H1 (cell line): ENCODE measurements around the gene MEX3C. TPM values are rescaled to one million over a fixed set of nuclear protein-coding genes. Genes with fewer than 3 reads are reported as not detected.

Experiments
- CTCF ChIA-PET: fragments of 300-600 bp; sonication (Branson Sonifier 250); formaldehyde crosslinking; loops from one replicate; lab custom pipeline; 2021; ENCODE audit not compliant: partially characterized antibody; lab: Charles Lee
- POLR2A ChIA-PET: fragments of 300-600 bp; sonication (Branson Sonifier 250); formaldehyde crosslinking; loops from one replicate; lab custom pipeline; 2021; ENCODE audit warnings: inconsistent platforms; ENCODE audit not compliant: partially characterized antibody; lab: Charles Lee
- DNase-seq, 2 experiments: peaks; one replicate each; pipeline versions ENCODE4 v3.0.0 to v3.0.0-alpha.2; 2010 to 2022; ENCODE audit warnings: low spot score in 2 of 2, low read depth in 1 of 2, mixed read lengths in 1 of 2
- FAIRE-seq: peaks from 2 replicates; lab custom pipeline; 2011; peaks lifted over from hg19 to GRCh38; lab: Jason Lieb, UNC
- H2AFZ ChIP-seq: 2 replicates; pipeline ENCODE4 v1.8.1; 2012; ENCODE audit warnings: low read length, inconsistent platforms
- H2AK5ac ChIP-seq: 2 replicates; pipeline ENCODE4 v1.6.1; 2013; ENCODE audit warnings: low read depth, low read length
- H2BK120ac ChIP-seq: replicated peaks from 2 replicates; pipeline ENCODE3; 2013; ENCODE audit warnings: low read depth, low read length, inconsistent platforms
- H2BK12ac ChIP-seq: 2 replicates; pipeline ENCODE4 v1.6.1; 2013; ENCODE audit warnings: low read depth, low read length
- H2BK15ac ChIP-seq: 2 replicates; pipeline ENCODE4 v1.6.1; 2013; ENCODE audit warnings: low read length
- H2BK20ac ChIP-seq: 2 replicates; pipeline ENCODE4 v1.6.1; 2013; ENCODE audit warnings: low read length
- H2BK5ac ChIP-seq: 2 replicates; pipeline ENCODE4 v1.6.1; 2013; ENCODE audit warnings: low read depth, low read length
- H3K14ac ChIP-seq: 2 replicates; pipeline ENCODE4 v1.6.1; 2013; ENCODE audit warnings: inconsistent platforms; ENCODE audit not compliant: insufficient read length
- H3K18ac ChIP-seq: 2 replicates; pipeline ENCODE4 v1.6.1; 2013; ENCODE audit warnings: low read length; ENCODE audit errors: extremely low read depth
- H3K23ac ChIP-seq: 2 replicates; pipeline ENCODE4 v1.6.1; 2013; ENCODE audit warnings: inconsistent platforms; ENCODE audit not compliant: insufficient read length
- H3K23me2 ChIP-seq: 2 replicates; pipeline ENCODE4 v1.6.1; 2013; ENCODE audit warnings: low read depth, low read length
- H3K27ac ChIP-seq: 2 replicates; pipeline ENCODE4 v1.6.1; 2011; ENCODE audit warnings: low read depth, low read length, inconsistent platforms
- H3K27me3 ChIP-seq, 4 experiments: replicated peaks in 1 of 4; 1 replicate in 1 of 4; 2 replicates in 3 of 4; pipeline versions ENCODE4 v1.6.1 to v1.8.1; 2011 to 2013; ENCODE audit warnings: low read length in 3 of 4, mild to moderate bottlenecking in 3 of 4, inconsistent platforms in 2 of 4, mixed read lengths in 2 of 4, moderate library complexity in 1 of 4; ENCODE audit not compliant: control insufficient read depth in 3 of 4, insufficient read depth in 3 of 4; ENCODE audit errors: extremely low read depth in 1 of 4
- H3K36me3 ChIP-seq, 4 experiments: 2 replicates each; pipeline versions ENCODE4 v1.6.1 to v1.8.1; 2011 to 2013; ENCODE audit warnings: mild to moderate bottlenecking in 4 of 4, low read length in 3 of 4, moderate library complexity in 2 of 4, control low read depth in 1 of 4, inconsistent platforms in 1 of 4; ENCODE audit not compliant: insufficient read depth in 4 of 4, control insufficient read depth in 2 of 4
- H3K4ac ChIP-seq: replicated peaks from 2 replicates; pipeline ENCODE3; 2013; ENCODE audit warnings: low read length, low read depth, mixed read lengths, inconsistent platforms; ENCODE audit not compliant: insufficient read length
- H3K4me1 ChIP-seq, 4 experiments: replicated peaks in 1 of 4; 1 replicate in 1 of 4; 2 replicates in 3 of 4; pipeline versions ENCODE4 v1.6.1 to v1.8.1; 2011 to 2013; ENCODE audit warnings: low read length in 3 of 4, inconsistent platforms in 2 of 4, mixed read lengths in 1 of 4; ENCODE audit not compliant: insufficient read depth in 4 of 4, control insufficient read depth in 3 of 4
- H3K4me2 ChIP-seq, 2 experiments: 2 replicates each; pipeline versions ENCODE4 v1.6.1 to v1.8.1; 2011 to 2013; ENCODE audit warnings: low read depth in 2 of 2, low read length in 2 of 2, control low read depth in 1 of 2, inconsistent platforms in 1 of 2, mild to moderate bottlenecking in 1 of 2; ENCODE audit not compliant: insufficient read depth in 1 of 2
- H3K4me3 ChIP-seq, 4 experiments: fragments of 200-600, 300-600 bp in 1 of 4; sonication (generic), shearing (Covaris generic), sonication (Bioruptor Twin) in 1 of 4; 2 replicates each; pipeline versions ENCODE4 v1.5.1 to v1.8.1; 2011 to 2016; ENCODE audit warnings: low read length in 4 of 4, low read depth in 3 of 4, control low read depth in 2 of 4, inconsistent platforms in 2 of 4, mild to moderate bottlenecking in 2 of 4, mixed read lengths in 1 of 4, moderate library complexity in 1 of 4; ENCODE audit not compliant: insufficient read depth in 2 of 4; ENCODE audit errors: extremely low read depth in 1 of 4
- H3K56ac ChIP-seq: replicated peaks from 2 replicates; pipeline ENCODE3; 2013; ENCODE audit warnings: low read depth, mild to moderate bottlenecking, mixed read lengths, low read length, inconsistent platforms; ENCODE audit not compliant: insufficient read length
- H3K79me1 ChIP-seq: 2 replicates; pipeline ENCODE4 v1.6.1; 2013; ENCODE audit warnings: low read depth, low read length, control low read depth
- H3K79me2 ChIP-seq, 2 experiments: 2 replicates each; pipeline versions ENCODE4 v1.6.1 to v1.8.1; 2012 to 2013; ENCODE audit warnings: low read length in 2 of 2, mild to moderate bottlenecking in 2 of 2, inconsistent platforms in 1 of 2; ENCODE audit not compliant: insufficient read depth in 2 of 2, control insufficient read depth in 1 of 2
- H3K9ac ChIP-seq, 4 experiments: replicated peaks in 1 of 4; 1 replicate in 1 of 4; 2 replicates in 3 of 4; pipeline versions ENCODE4 v1.6.1 to v1.8.1; 2011 to 2013; ENCODE audit warnings: low read depth in 3 of 4, low read length in 3 of 4, control low read depth in 2 of 4, mild to moderate bottlenecking in 2 of 4, moderate library complexity in 2 of 4, inconsistent platforms in 1 of 4; ENCODE audit errors: extremely low read depth in 1 of 4
- H3K9me3 ChIP-seq, 2 experiments: 2 replicates each; pipeline versions ENCODE4 v1.6.1 to v1.8.1; 2012 to 2013; ENCODE audit warnings: mild to moderate bottlenecking in 2 of 2, moderate library complexity in 2 of 2, control low read depth in 1 of 2, inconsistent platforms in 1 of 2, low read depth in 1 of 2, low read length in 1 of 2, mixed read lengths in 1 of 2; ENCODE audit not compliant: insufficient read depth in 2 of 2
- H4K20me1 ChIP-seq, 2 experiments: replicated peaks in 1 of 2; 2 replicates each; pipeline versions ENCODE3 to v1.8.1; 2011 to 2013; ENCODE audit warnings: inconsistent platforms in 2 of 2, low read length in 2 of 2, mild to moderate bottlenecking in 1 of 2; ENCODE audit not compliant: insufficient read depth in 2 of 2, control insufficient read depth in 1 of 2
- H4K5ac ChIP-seq: 2 replicates; pipeline ENCODE4 v1.6.1; 2013; ENCODE audit warnings: low read length, low read depth, mixed read lengths, inconsistent platforms; ENCODE audit not compliant: insufficient read length
- H4K8ac ChIP-seq: 2 replicates; pipeline ENCODE4 v1.8.0; 2013; ENCODE audit warnings: mild to moderate bottlenecking, moderate library complexity, low read length, inconsistent platforms; ENCODE audit not compliant: insufficient read depth; ENCODE audit errors: extremely low read depth
- H4K91ac ChIP-seq: replicated peaks from 2 replicates; pipeline ENCODE3; 2013; ENCODE audit warnings: low read length, mixed read lengths, inconsistent platforms; ENCODE audit not compliant: insufficient read length
- ASH2L ChIP-seq: fragments of 200-600, 300-600 bp; sonication (generic); IDR thresholded peaks from one replicate; pipeline ENCODE4 v1.7.1; 2017; ENCODE audit warnings: low read length
- BACH1 ChIP-seq: IDR thresholded peaks from 2 replicates; pipeline ENCODE4 v1.6.1; 2012; ENCODE audit warnings: low read length, improper control_type of control experiment
- CEBPB ChIP-seq: IDR thresholded peaks from 2 replicates; pipeline ENCODE4 v1.6.1; 2012; ENCODE audit warnings: low read depth, low read length
- EZH2 ChIP-seq: fragments of 200-600 bp; sonication (generic); IDR thresholded peaks from 2 replicates; pipeline ENCODE4 v1.7.1; 2012; ENCODE audit warnings: low read depth, mild to moderate bottlenecking, moderate library complexity, low read length, inconsistent platforms; ENCODE audit not compliant: severe bottlenecking
- GTF2F1 ChIP-seq: IDR thresholded peaks from 2 replicates; pipeline ENCODE4 v1.6.1; 2012; ENCODE audit warnings: low read depth, low read length, improper control_type of control experiment, borderline replicate concordance
- KDM4A ChIP-seq: IDR thresholded peaks from one replicate; pipeline ENCODE4 v1.7.1; 2012; ENCODE audit warnings: low read depth, mild to moderate bottlenecking, moderate library complexity, low read length, inconsistent platforms; ENCODE audit not compliant: severe bottlenecking
- KDM5A ChIP-seq: fragments of 200-600 bp; IDR thresholded peaks from 2 replicates; pipeline ENCODE4 v1.7.1; 2012; ENCODE audit warnings: mild to moderate bottlenecking, low read length, inconsistent platforms, mixed read lengths
- MAFK ChIP-seq: IDR thresholded peaks from 2 replicates; pipeline ENCODE4 v1.6.1; 2012; ENCODE audit warnings: low read depth, mild to moderate bottlenecking, improper control_type of control experiment, low read length
- PHF8 ChIP-seq: fragments of 200-600 bp; sonication (generic); conservative IDR thresholded peaks from 2 replicates; pipeline ENCODE4 v1.7.1; 2012; ENCODE audit warnings: low read depth, mild to moderate bottlenecking, inconsistent platforms, low read length, moderate library complexity
- POLR2A ChIP-seq, 2 experiments: IDR thresholded peaks; 1 replicate in 1 of 2; 2 replicates in 1 of 2; pipeline ENCODE4 v1.6.1; 2011; ENCODE audit warnings: low read depth in 2 of 2, low read length in 2 of 2, mild to moderate bottlenecking in 2 of 2; ENCODE audit errors: control extremely low read depth in 1 of 2
- POLR2AphosphoS5 ChIP-seq: IDR thresholded peaks from 2 replicates; pipeline ENCODE4 v1.6.1; 2011; ENCODE audit warnings: low read depth, low read length
- RBBP5 ChIP-seq: IDR thresholded peaks from 2 replicates; pipeline ENCODE4 v1.7.1; 2012; ENCODE audit warnings: low read depth, mild to moderate bottlenecking, inconsistent platforms, low read length, moderate library complexity, borderline replicate concordance
- RFX5 ChIP-seq: IDR thresholded peaks from 2 replicates; pipeline ENCODE4 v1.6.1; 2011; ENCODE audit warnings: low read depth, low read length, improper control_type of control experiment, borderline replicate concordance
- RXRA ChIP-seq: IDR thresholded peaks from 2 replicates; pipeline ENCODE4 v1.6.1; 2011; ENCODE audit warnings: low read depth, mild to moderate bottlenecking, low read length, moderate library complexity; ENCODE audit not compliant: insufficient read depth
- TAF7 ChIP-seq: optimal IDR thresholded peaks from 2 replicates; pipeline ENCODE3; 2011; ENCODE audit warnings: low read depth, mild to moderate bottlenecking, inconsistent platforms, low read length, moderate library complexity, borderline replicate concordance
- TEAD4 ChIP-seq: IDR thresholded peaks from 2 replicates; pipeline ENCODE4 v1.6.1; 2012; ENCODE audit warnings: low read depth, low read length, inconsistent platforms, mixed read lengths
- WGBS, 2 experiments: shearing (Covaris generic) in 1 of 2; methylation state at CpG; one replicate each; pipeline versions ENCODE4 v1.1.6 to v1.1.7; 2013 to 2015; ENCODE audit warnings: low lambda C conversion rate in 2 of 2, mixed read lengths in 2 of 2, inconsistent platforms in 1 of 2, low coverage in 1 of 2, missing lambda C conversion rate in 1 of 2; ENCODE audit not compliant: insufficient replicate concordance in 2 of 2, insufficient coverage in 1 of 2, insufficient read length in 1 of 2; ENCODE audit errors: extremely low coverage in 1 of 2, missing lambda C conversion rate in 1 of 2; 5-methylcytosine and 5-hydroxymethylcytosine counted together
- polyA plus RNA-seq, 7 experiments: library from polyadenylated mRNA; depleted of rRNA in 3 of 7; stranded (reverse) in 5 of 7; unstranded in 2 of 7; fragments of >200 nt in 5 of 7; fragments of 200-250 nt in 2 of 7; gene quantifications; 1 replicate in 5 of 7; 2 replicates in 1 of 7; 4 replicates in 1 of 7; pipeline versions ENCODE4 v1.2.1 to v1.2.3, GENCODE V29; 2011 to 2013; ENCODE audit warnings: missing spikeins in 2 of 7, mixed read lengths in 2 of 7
- total RNA-seq: library from RNA; stranded (reverse); fragmentation: NEBNext Ultra II Directional; extraction: Animal tissue kit (Norgen Biotek cat#: 25700); gene quantifications from 2 replicates; pipeline ENCODE4 v1.2.1, GENCODE V29; 2021

The MEX3C gene
- total and polyA plus RNA-seq, 2 of the 8 experiments (the other 6 are each of a cell fraction or from before 2014, with no cell fraction given): 48.2 to 103 TPM

DNA sequence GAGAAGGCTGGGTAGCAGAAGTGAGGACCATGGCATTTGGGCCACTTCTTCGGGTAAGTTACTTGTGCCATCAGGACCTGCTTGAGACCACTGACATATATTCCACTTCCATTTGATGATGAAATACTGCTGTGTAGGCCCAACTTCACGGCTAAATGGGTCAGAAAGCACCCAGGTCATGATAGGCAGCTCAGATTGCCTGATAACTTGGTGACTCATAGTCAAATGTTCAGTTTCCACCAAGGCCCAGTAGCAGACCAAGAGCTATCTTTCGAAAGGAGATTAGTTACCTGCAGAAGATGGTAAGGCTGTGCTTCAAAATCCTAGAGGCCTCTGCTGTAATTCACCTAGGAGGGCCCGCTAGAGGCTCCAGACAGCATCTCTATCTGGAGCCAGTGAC, 31.8 kb upstream of the MEX3C start:
- Histone ChIP-seq H2BK120ac (no peak overlapping the region), H2BK20ac (no peak overlapping the region), H4K5ac (no peak overlapping the region), H2BK15ac (no peak overlapping the region), H3K4me2 (no peak overlapping the region), H3K4me1 (no peaks in the 10 kb centered on the region), H3K9me3 (no peaks in the 10 kb centered on the region), H3K36me3 (no peaks in the 10 kb centered on the region), H2AFZ (no peak overlapping the region), H3K23ac (no peak overlapping the region), H3K56ac (no peak overlapping the region), H3K79me2 (no peaks in the 10 kb centered on the region), H2BK5ac (no peak overlapping the region), H3K4ac (no peak overlapping the region), H3K18ac (no peak overlapping the region), H4K20me1 (no peaks in the 10 kb centered on the region), H2AK5ac (no peak overlapping the region), H4K8ac (no peak overlapping the region), H3K27ac (no peak overlapping the region), H3K4me3 (no peak overlapping the region), H2BK12ac (no peak overlapping the region), H3K27me3 (no peaks in the 10 kb centered on the region), H4K91ac (no peak overlapping the region), H3K14ac (no peak overlapping the region), H3K9ac (no peak overlapping the region), H3K23me2 (no peaks in the 10 kb centered on the region), H3K79me1 (no peaks in the 10 kb centered on the region)
- no peak for DNase-seq
- ChIA-PET CTCF (interaction anchor here (0.6 to 0.9 kb wide), 2 partner anchors 48 kb away, joined by 3 to 4 read pairs; no protein-coding TSS in a partner anchor), POLR2A (interaction anchor here (1.2 kb wide), 1 partner anchor 33 kb away, joined by 3 read pairs; no protein-coding TSS in a partner anchor)
- no peak for FAIRE-seq
- whole genome bisulfite sequencing, 2 experiments: 88% methylated on average over 4 of the region's 4 CpGs; no CpG with 5 or more reads in 1 of the 2 experiments
- TF ChIP-seq MAFK: no peak
- TF ChIP-seq BACH1: no peak
- no peak for TF ChIP-seq PHF8
- TF ChIP-seq EZH2: no peak
- no peak for TF ChIP-seq CEBPB
- TF ChIP-seq POLR2AphosphoS5: no peak
- TF ChIP-seq RFX5: no peak
- no peak for TF ChIP-seq RBBP5
- no peak for TF ChIP-seq TAF7
- TF ChIP-seq ASH2L: no peak
- TF ChIP-seq GTF2F1: no peak
- TF ChIP-seq KDM4A: no peak
- no peak for TF ChIP-seq POLR2A (IDR thresholded peaks at IDR 0.05; ENCODE audit: control extremely low read depth in 1 of 2, low read depth in 2 of 2, low read length in 2 of 2)
- no peak for TF ChIP-seq KDM5A
- TF ChIP-seq RXRA: no peak
- TF ChIP-seq TEAD4: no peak
